ENCODE results near the gene CCDC86. TPM values are rescaled to one million over a fixed set of nuclear protein-coding genes. Genes with fewer than 3 reads are reported as not detected.

The CCDC86 gene
- total RNA-seq, 1 donor from 2014 or later = 33.4 TPM

- no peak for DNase-seq (ENCODE audit: low spot score)
Measured at GRCh38 chr11:60891103-60891741, 49.3 kb downstream of the CCDC86 start.

GRCh38 chr11:60895687-60896086 is 53.8 kb downstream of the CCDC86 start:
- no peak for DNase-seq (ENCODE audit: low spot score)

GRCh38 chr11:60897496-60897895 is 55.6 kb downstream of the CCDC86 start:
- no peak for DNase-seq (ENCODE audit: low spot score)

- DNase-seq (ENCODE audit: low spot score) = no peak
Measured at GRCh38 chr11:60899046-60899936, 57.4 kb downstream of the CCDC86 start.

GRCh38 chr11:60899977-60900376 is 58.1 kb downstream of the CCDC86 start:
- DNase-seq (ENCODE audit: low spot score) = no peak

Other genes starting within 250 kb of the CCDC86 start
- gene MS4A8, start 142.5 kb upstream of the CCDC86 start, total RNA-seq = not detected
- gene MS4A18, start 117.4 kb upstream of the CCDC86 start, total RNA-seq = not detected
- not detected for gene MS4A15, start 85.2 kb upstream of the CCDC86 start, total RNA-seq
- gene MS4A10, start 56.8 kb upstream of the CCDC86 start, total RNA-seq = not detected
- 0.13 TPM for gene PTGDR2, start 13.8 kb downstream of the CCDC86 start, total RNA-seq
- not detected for gene ZP1, start 25.4 kb downstream of the CCDC86 start, total RNA-seq
- 113 TPM for gene PRPF19, start 64.5 kb downstream of the CCDC86 start, total RNA-seq
- gene TMEM109, start 72.0 kb downstream of the CCDC86 start, total RNA-seq = 86.8 TPM
- 8.0 TPM for gene TMEM132A, start 82.3 kb downstream of the CCDC86 start, total RNA-seq
- 32.3 TPM for gene SLC15A3, start 110.1 kb downstream of the CCDC86 start, total RNA-seq
- 4.2 TPM for gene CD6, start 129.6 kb downstream of the CCDC86 start, total RNA-seq